ENCODE measurements around the gene KIF26B. TPM values are rescaled to one million over a fixed set of nuclear protein-coding genes. Genes with fewer than 3 reads are reported as not detected.

Gene KIF26B
- polyA plus RNA-seq, 1 donor (not counting 4 experiments of a cell fraction or from before 2014, with no cell fraction given) = 0.58 TPM

DNA sequence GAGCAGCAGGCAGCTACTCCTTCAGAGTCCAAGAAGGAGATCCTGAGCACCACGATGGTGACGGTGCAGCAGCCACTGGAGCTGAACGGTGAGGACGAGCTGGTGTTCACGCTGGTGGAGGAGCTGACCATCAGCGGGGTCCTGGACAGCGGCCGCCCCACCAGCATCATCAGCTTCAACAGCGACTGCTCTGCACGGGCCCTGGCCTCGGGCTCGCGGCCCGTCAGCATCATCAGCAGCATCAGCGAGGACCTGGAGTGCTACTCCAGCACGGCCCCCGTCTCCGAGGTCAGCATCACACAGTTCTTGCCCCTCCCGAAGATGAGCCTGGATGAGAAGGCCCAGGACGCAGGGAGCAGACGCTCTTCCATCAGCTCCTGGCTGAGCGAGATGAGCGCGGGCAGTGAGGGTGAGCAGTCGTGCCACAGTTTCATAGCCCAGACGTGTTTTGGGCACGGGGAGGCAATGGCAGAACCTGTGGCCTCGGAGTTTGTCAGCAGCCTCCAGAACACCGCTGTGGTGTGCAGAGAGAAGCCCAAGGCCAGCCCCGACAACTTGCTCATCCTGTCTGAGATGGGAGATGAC lies 531.8 kb downstream of the KIF26B start:
- H3K36me3 ChIP-seq (ENCODE audit: control insufficient read depth in 2 of 2, extremely low read depth in 1 of 2, insufficient read depth in 2 of 2, low read length in 2 of 2) = no peaks in the 10 kb centered on the region
- no peak overlapping the region for H3K9ac ChIP-seq (ENCODE audit: control insufficient read depth, extremely low read depth, insufficient read depth, low read length)
- H3K9me3 ChIP-seq (ENCODE audit: control insufficient read depth, low read depth, low read length) = peaks cover 2% of the 10 kb centered on the region
- H3K27me3 ChIP-seq (ENCODE audit: control insufficient read depth, extremely low read depth, insufficient read depth, low read length) = no peaks in the 10 kb centered on the region
- no peak overlapping the region for H3K4me3 ChIP-seq (ENCODE audit: control insufficient read depth in 2 of 3, extremely low read depth in 1 of 3, insufficient read depth in 2 of 3, low read depth in 1 of 3, low read length in 3 of 3)
- FAIRE-seq (no peak), DNase-seq (ENCODE audit: low read depth, low spot score) (no peak)
- dilution Hi-C loops (cut with MboI; ENCODE audit: extremely low pct_ligation_motif_present, low sequenced_read_pairs) = no loop called here
- no peak overlapping the region for H3K27ac ChIP-seq (ENCODE audit: control insufficient read depth, insufficient read depth, low read length)
- no peaks in the 10 kb centered on the region for H3K4me1 ChIP-seq (ENCODE audit: control insufficient read depth, extremely low read depth, insufficient read depth, low read length)
- no peak overlapping the region for H2AFZ ChIP-seq (ENCODE audit: control insufficient read depth, low read length)
- TF ChIP-seq EZH2 (IDR thresholded peaks at IDR 0.05; ENCODE audit: low read length) = no peak
- TF ChIP-seq, protein P1, sequence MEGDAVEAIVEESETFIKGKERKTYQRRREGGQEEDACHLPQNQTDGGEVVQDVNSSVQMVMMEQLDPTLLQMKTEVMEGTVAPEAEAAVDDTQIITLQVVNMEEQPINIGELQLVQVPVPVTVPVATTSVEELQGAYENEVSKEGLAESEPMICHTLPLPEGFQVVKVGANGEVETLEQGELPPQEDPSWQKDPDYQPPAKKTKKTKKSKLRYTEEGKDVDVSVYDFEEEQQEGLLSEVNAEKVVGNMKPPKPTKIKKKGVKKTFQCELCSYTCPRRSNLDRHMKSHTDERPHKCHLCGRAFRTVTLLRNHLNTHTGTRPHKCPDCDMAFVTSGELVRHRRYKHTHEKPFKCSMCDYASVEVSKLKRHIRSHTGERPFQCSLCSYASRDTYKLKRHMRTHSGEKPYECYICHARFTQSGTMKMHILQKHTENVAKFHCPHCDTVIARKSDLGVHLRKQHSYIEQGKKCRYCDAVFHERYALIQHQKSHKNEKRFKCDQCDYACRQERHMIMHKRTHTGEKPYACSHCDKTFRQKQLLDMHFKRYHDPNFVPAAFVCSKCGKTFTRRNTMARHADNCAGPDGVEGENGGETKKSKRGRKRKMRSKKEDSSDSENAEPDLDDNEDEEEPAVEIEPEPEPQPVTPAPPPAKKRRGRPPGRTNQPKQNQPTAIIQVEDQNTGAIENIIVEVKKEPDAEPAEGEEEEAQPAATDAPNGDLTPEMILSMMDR (optimal IDR thresholded peaks at IDR 0.05 in 1 of 3, IDR thresholded peaks at IDR 0.05 in 1 of 3, conservative IDR thresholded peaks at IDR 0.05 in 1 of 3; ENCODE audit: extremely low read depth in 1 of 3, insufficient read depth in 2 of 3, low read length in 3 of 3) = no peak
- H3K4me2 ChIP-seq (ENCODE audit: control insufficient read depth, extremely low read depth, insufficient read depth, low read depth, low read length) = no peak overlapping the region
- H3K9me1 ChIP-seq (ENCODE audit: control insufficient read depth, extremely low read depth, insufficient read depth, low read length) = no peaks in the 10 kb centered on the region
- no peaks in the 10 kb centered on the region for H3K79me2 ChIP-seq (ENCODE audit: control insufficient read depth, insufficient read depth, low read length)
- no peaks in the 10 kb centered on the region for H4K20me1 ChIP-seq (ENCODE audit: control insufficient read depth, extremely low read depth, insufficient read depth, low read length)

DNA sequence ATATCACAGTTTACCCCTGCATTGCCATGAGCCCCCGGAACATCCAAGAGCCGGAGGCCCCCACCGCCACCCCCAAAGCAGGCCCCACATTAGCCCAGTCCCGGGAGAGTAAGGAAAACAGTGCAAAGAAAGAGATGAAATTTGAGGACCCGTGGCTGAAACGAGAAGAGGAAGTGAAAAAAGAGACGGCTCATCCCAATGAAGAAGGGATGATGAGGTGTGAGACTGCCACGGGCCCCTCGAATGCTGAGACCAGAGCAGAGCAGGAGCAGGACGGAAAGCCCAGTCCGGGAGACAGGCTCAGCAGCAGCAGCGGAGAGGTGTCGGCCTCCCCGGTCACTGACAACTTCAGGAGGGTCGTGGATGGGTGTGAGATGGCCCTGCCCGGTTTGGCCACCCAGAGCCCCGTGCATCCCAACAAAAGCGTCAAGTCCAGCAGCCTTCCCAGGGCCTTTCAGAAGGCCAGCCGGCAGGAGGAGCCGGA lies 532.4 kb downstream of the KIF26B start:
- no peak for FAIRE-seq

More for the DNA sequence above, 532.4 kb downstream of the KIF26B start:
- no peak overlapping the region for H3K4me3 ChIP-seq (ENCODE audit: control insufficient read depth in 2 of 3, extremely low read depth in 1 of 3, insufficient read depth in 2 of 3, low read depth in 1 of 3, low read length in 3 of 3)
- DNase-seq (ENCODE audit: low read depth, low spot score) = no peak
- H3K27me3 ChIP-seq (ENCODE audit: control insufficient read depth, extremely low read depth, insufficient read depth, low read length) = no peaks in the 10 kb centered on the region
- H3K4me2 ChIP-seq (ENCODE audit: control insufficient read depth, extremely low read depth, insufficient read depth, low read depth, low read length) = no peak overlapping the region
- no peak overlapping the region for H3K9ac ChIP-seq (ENCODE audit: control insufficient read depth, extremely low read depth, insufficient read depth, low read length)
- no peak overlapping the region for H2AFZ ChIP-seq (ENCODE audit: control insufficient read depth, low read length)
- H3K27ac ChIP-seq (ENCODE audit: control insufficient read depth, insufficient read depth, low read length) = no peak overlapping the region
- H3K4me1 ChIP-seq (ENCODE audit: control insufficient read depth, extremely low read depth, insufficient read depth, low read length) = no peaks in the 10 kb centered on the region
- H3K36me3 ChIP-seq (ENCODE audit: control insufficient read depth in 2 of 2, extremely low read depth in 1 of 2, insufficient read depth in 2 of 2, low read length in 2 of 2) = no peaks in the 10 kb centered on the region
- TF ChIP-seq, protein P1 (optimal IDR thresholded peaks at IDR 0.05 in 1 of 3, IDR thresholded peaks at IDR 0.05 in 1 of 3, conservative IDR thresholded peaks at IDR 0.05 in 1 of 3; ENCODE audit: extremely low read depth in 1 of 3, insufficient read depth in 2 of 3, low read length in 3 of 3) = no peak
- no peak for TF ChIP-seq EZH2 (IDR thresholded peaks at IDR 0.05; ENCODE audit: low read length)
- no peaks in the 10 kb centered on the region for H3K79me2 ChIP-seq (ENCODE audit: control insufficient read depth, insufficient read depth, low read length)
- no peaks in the 10 kb centered on the region for H4K20me1 ChIP-seq (ENCODE audit: control insufficient read depth, extremely low read depth, insufficient read depth, low read length)
- no peaks in the 10 kb centered on the region for H3K9me1 ChIP-seq (ENCODE audit: control insufficient read depth, extremely low read depth, insufficient read depth, low read length)
- peaks cover 2% of the 10 kb centered on the region for H3K9me3 ChIP-seq (ENCODE audit: control insufficient read depth, low read depth, low read length)
- dilution Hi-C loops (cut with MboI; ENCODE audit: extremely low pct_ligation_motif_present, low sequenced_read_pairs) = no loop called here
